GM12878 (cell line): Measurements from ENCODE around the gene ZFP1. TPM values are rescaled to one million over a fixed set of nuclear protein-coding genes. Genes with fewer than 3 reads are reported as not detected.
A peak's percentile ranks its signal among the peaks of the same experiment; 100 is the strongest.

Experiments
- ATF7 ChIP-seq: fragments of 450-650 bp; IDR thresholded peaks from 2 replicates; pipeline ENCODE4 v1.6.1; 2016; ENCODE audit warnings: low read depth, mild to moderate bottlenecking
- BCLAF1 ChIP-seq: fragments of 450-650 bp; IDR thresholded peaks from 2 replicates; pipeline ENCODE4 v1.6.1; 2017; ENCODE audit warnings: antibody characterized with exemption, mild to moderate bottlenecking, moderate library complexity
- CBFB ChIP-seq: IDR thresholded peaks from 2 replicates; pipeline ENCODE4 v1.6.1; 2016; ENCODE audit warnings: antibody characterized with exemption, low read depth
- CEBPZ ChIP-seq: fragments of 150-350 bp; IDR thresholded peaks from 2 replicates; pipeline ENCODE4 v1.6.1; 2016; ENCODE audit warnings: low read depth, low read length
- KDM1A ChIP-seq: fragments of 200-600 bp; sonication (generic); IDR thresholded peaks from 2 replicates; pipeline ENCODE4 v1.6.1; 2016; ENCODE audit warnings: borderline replicate concordance
- MXI1 ChIP-seq: fragments of 150-350 bp; IDR thresholded peaks from 2 replicates; pipeline ENCODE4 v1.6.1; 2011; ENCODE audit warnings: low read depth, mild to moderate bottlenecking, inconsistent platforms, low read length, improper control_type of control experiment
- POLR2A ChIP-seq: IDR thresholded peaks from 2 replicates; pipeline ENCODE4 v1.6.1; 2011; ENCODE audit warnings: low read depth, mild to moderate bottlenecking, low read length
- POLR2AphosphoS5 ChIP-seq: IDR thresholded peaks from 2 replicates; pipeline ENCODE4 v1.6.1; 2011; ENCODE audit warnings: mild to moderate bottlenecking, low read length, inconsistent platforms
- RCOR1 ChIP-seq: conservative IDR thresholded peaks from 2 replicates; pipeline ENCODE4 v1.6.1; 2012; ENCODE audit warnings: low read depth, low read length, improper control_type of control experiment
- RUNX3 ChIP-seq: IDR thresholded peaks from 2 replicates; pipeline ENCODE4 v1.6.1; 2012; ENCODE audit warnings: low read length, inconsistent platforms
- ZZZ3 ChIP-seq: IDR thresholded peaks from 2 replicates; pipeline ENCODE4 v1.6.1; 2011; ENCODE audit warnings: low read depth; ENCODE audit not compliant: control insufficient read depth, insufficient read length
- polyA plus RNA-seq, 11 experiments: library from polyadenylated mRNA; depleted of rRNA in 4 of 11; unstranded in 6 of 11; stranded (reverse) in 5 of 11; fragments of >200 nt; fragmentation: Nextera tagmentation in 4 of 11; fragmentation: Illumina TruSeq in 1 of 11; extraction: Ambion mirVana in 4 of 11; extraction: Trizol in 1 of 11; gene quantifications; 1 replicate in 1 of 11; 2 replicates in 10 of 11; pipeline versions ENCODE4 v1.2.1 to v1.2.3, GENCODE V29; 2011 to 2016; ENCODE audit warnings: inconsistent platforms in 2 of 11, missing spikeins in 2 of 11, low read depth in 1 of 11
- total RNA-seq, 4 experiments: library from RNA; depleted of rRNA in 3 of 4; stranded (reverse); fragments of >200 nt in 3 of 4; fragmentation: Illumina TruSeq in 1 of 4; extraction: Trizol in 1 of 4; gene quantifications; 2 replicates each; pipeline versions ENCODE4 v1.2.1 to v1.2.3, GENCODE V29; 2013 to 2021

Gene ZFP1
- total and polyA plus RNA-seq, 10 of the 15 experiments (the other 5 are each of a cell fraction or from before 2014, with no cell fraction given): 3.5 to 17.6 (median 14.7) TPM

GRCh38 chr16:75179208-75179607 lies 30.9 kb downstream of the ZFP1 start (continued):
- TF ChIP-seq ATF7: 0 out of 2 replicates have a peak, but pooled peaks have one; percentile 16
- TF ChIP-seq POLR2AphosphoS5: no peak
- TF ChIP-seq RCOR1: no peak
- TF ChIP-seq RUNX3: peak; percentile 51; the same call in 1 of the 2 replicates
- TF ChIP-seq CBFB: no peak
- no peak for TF ChIP-seq MXI1
- no peak for TF ChIP-seq POLR2A
- TF ChIP-seq ZZZ3: no peak
- no peak for TF ChIP-seq KDM1A
- TF ChIP-seq BCLAF1: no peak
- TF ChIP-seq CEBPZ: no peak
- TF ChIP-seq, all 136 proteins: peak for 13
